ENCODE results near the gene TESPA1.

GRCh38 chr12:54981796-54982195, 2.8 kb downstream of the TESPA1 start:
- TF ChIP-seq, protein P1, sequence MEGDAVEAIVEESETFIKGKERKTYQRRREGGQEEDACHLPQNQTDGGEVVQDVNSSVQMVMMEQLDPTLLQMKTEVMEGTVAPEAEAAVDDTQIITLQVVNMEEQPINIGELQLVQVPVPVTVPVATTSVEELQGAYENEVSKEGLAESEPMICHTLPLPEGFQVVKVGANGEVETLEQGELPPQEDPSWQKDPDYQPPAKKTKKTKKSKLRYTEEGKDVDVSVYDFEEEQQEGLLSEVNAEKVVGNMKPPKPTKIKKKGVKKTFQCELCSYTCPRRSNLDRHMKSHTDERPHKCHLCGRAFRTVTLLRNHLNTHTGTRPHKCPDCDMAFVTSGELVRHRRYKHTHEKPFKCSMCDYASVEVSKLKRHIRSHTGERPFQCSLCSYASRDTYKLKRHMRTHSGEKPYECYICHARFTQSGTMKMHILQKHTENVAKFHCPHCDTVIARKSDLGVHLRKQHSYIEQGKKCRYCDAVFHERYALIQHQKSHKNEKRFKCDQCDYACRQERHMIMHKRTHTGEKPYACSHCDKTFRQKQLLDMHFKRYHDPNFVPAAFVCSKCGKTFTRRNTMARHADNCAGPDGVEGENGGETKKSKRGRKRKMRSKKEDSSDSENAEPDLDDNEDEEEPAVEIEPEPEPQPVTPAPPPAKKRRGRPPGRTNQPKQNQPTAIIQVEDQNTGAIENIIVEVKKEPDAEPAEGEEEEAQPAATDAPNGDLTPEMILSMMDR (IDR thresholded peaks at IDR 0.05; ENCODE audit: low read depth, low read length, poor library complexity, severe bottlenecking), result no peak
- no peak for TF ChIP-seq EZH2phosphoT487 (IDR thresholded peaks at IDR 0.05; ENCODE audit: borderline replicate concordance, low read length)

All from DOHH2 (cell line).